Activated T-helper 1 cell treated with anti-CD3 and anti-CD28 coated beads, Interleukin-2, amount 50 U/mL, for 16 hours (primary cell): Measurements from ENCODE around the gene GPATCH4.
"Not testable (repeated sequence)": the region's sequence is repeated elsewhere in the genome, so short reads cannot be mapped to it uniquely, and the experiment has no call there.

Experiments used
- DNase-seq, 2 donors: peaks; one replicate each; pipeline ENCODE4 v3.0.0-alpha.2; 2020; ENCODE audit warnings: low read depth in 1 of 2, low spot score in 1 of 2

The GPATCH4 gene

GRCh38 chr1:156627313-156627880 lies 26.1 kb upstream of the GPATCH4 start:
- DNase-seq = no peak

- no peak for DNase-seq
These were observed 24.8 kb upstream of the GPATCH4 start for GRCh38 chr1:156626079-156626438.

- peak; percentile 45 to 46 for DNase-seq
These were observed 24.3 kb upstream of the GPATCH4 start for GRCh38 chr1:156625436-156626078.

DNA sequence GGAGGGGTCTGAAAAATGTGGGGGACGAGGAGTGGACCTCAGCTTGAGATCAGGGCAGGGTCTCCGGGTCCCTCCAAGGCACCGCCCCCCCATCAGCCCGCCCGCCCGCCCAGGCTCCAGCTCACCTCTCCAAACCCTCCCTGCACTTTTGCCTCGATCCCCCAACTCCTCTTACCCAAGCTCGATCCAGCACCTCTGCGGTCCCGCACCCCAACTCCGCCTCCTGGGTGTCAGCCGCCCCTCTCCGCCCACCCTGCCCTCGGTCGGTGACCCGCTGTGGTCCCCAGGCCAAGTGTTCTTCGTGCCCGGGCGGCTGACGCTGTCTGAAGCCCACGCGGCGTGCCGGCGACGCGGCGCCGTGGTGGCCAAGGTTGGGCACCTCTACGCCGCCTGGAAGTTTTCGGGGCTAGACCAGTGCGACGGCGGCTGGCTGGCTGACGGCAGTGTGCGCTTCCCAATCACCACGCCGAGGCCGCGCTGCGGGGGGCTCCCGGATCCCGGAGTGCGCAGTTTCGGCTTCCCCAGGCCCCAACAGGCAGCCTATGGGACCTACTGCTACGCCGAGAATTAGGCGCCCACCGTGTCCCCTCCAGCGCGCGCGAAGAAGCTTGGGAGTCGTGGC lies 23.6 kb upstream of the GPATCH4 start:
- DNase-seq = no peak

DNA sequence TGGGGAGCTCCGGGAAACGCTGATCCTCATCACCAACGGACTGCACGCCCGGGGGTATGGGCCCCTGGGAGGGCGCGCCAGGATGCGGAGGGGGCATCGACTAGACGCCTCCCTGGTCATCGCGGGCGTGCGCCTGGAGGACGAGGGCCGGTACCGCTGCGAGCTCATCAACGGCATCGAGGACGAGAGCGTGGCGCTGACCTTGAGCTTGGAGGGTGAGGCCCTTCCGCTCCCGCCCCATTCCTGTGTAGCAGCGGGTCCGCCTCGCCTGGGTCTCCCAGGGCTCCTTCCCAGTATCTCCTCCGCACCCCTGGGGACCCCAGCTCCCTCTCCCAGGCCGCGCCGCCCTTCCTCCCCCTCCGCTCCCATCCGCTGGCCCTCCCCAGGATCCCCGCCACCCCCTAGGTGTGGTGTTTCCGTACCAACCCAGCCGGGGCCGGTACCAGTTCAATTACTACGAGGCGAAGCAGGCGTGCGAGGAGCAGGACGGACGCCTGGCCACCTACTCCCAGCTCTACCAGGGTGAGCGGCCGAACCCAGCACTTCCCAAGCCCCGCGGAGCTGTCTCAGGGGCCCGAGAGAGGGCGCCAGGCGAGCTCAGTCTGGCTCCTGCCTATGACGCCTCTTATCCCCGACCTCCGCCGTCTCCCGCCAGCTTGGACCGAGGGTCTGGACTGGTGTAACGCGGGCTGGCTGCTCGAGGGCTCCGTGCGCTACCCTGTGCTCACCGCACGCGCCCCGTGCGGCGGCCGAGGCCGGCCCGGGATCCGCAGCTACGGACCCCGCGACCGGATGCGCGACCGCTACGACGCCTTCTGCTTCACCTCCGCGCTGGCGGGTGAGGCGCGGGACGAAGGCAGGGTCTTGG lies 22.9 kb upstream of the GPATCH4 start:
- DNase-seq = no peak

DNA sequence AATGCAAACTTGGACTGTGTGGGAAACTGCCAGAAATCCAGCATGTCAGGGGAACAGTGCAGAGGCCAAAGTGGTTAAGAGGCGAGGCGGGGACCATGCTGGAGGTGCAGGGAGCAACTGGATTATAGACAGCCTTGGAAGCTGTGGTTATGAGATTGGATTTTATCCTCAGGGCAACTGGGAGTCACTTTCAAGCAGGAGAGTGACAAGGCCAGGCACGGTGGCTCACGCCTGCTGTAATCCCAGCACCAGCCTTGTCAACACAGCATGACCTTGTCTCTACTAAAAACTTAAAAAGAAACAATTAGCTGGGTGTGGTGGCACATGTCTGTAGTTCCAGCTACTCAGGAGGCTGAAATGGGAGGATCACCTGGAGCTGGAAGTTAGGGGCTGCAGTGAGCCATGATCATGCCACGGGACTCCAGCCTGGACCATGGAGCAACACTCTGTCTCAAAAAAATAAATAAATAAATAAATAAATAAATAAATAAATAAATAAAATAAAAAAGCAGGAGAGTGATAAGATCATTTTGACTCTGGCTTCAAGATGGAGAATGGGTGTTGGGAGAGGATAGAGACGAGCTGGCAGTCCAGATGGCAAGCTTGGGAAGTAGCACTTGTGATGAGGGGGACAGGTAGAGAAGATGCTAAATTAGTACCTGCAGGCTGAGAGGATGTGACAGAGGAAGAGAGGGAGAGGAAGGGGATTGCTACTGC lies 21.5 kb upstream of the GPATCH4 start:
- no peak for DNase-seq

GRCh38 chr1:156619582-156619955 lies 18.3 kb upstream of the GPATCH4 start:
- no peak for DNase-seq

- DNase-seq = no peak
These were observed 17.7 kb upstream of the GPATCH4 start, which contains the start of gene HAPLN2 for GRCh38 chr1:156618853-156619581. HAPLN2 (plus strand) TSS chr1:156619415; CDS start chr1:156623491, 4,076 bp downstream.

GRCh38 chr1:156616463-156616862 lies 15.2 kb upstream of the GPATCH4 start:
- DNase-seq = no peak

DNA sequence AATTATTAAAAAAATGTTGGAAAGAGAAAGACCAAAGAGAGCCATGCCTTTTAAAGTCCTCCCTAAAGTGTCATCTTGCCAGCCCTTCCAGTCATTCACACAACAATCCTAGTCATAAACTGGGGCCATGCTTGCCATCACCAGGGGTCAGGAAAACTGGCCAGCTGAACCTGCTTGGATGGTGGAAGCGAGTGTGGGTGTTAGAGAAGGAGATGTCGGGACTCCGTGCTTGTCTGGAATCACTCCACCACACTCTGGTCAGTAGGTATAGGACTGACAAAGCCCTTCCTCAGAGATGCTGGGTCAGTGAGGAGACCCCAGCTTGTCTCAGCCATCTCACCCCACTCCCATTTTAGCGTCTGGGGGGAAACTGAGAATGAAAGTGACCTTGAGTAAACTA lies 14.7 kb upstream of the GPATCH4 start:
- no peak for DNase-seq

DNA sequence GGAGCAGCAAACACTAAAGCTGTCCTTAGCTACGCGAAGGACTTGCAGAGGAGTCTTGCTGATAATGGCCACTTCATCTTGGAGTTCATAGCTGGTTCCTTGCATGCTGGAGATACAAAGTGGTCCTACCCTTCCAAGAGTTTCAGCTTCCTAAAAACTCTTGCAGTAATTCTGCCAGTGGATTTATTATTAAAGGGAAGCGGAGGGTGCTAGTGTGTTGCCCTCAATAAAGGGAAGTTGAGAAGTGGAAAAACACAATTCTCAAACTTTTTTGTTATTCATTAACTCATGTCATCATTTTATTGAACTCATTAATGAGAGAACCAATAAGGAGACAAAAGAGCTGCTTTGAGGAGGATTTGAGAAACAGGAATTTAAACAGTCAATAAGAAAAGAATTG lies 11.4 kb upstream of the GPATCH4 start:
- DNase-seq = no peak

DNA sequence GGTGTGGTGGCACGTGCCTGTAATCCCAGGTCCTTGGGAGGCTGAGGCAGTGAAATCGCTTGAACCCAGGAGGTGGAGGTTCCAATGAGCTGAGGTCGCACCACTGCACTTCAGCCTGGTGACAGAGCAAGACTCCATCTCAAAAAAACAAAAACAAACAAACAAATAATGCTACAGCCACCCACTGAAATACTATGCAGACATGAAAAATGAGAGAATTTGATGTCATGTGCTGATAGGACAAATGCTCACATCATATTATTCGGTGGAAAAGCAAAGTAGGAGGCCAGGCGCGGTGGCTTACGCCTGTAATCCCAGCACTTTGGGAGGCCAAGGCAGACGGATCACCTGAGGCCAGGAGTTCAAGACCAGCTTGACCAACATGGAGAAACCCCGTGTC lies 8.8 kb upstream of the GPATCH4 start:
- not testable (repeated sequence) for DNase-seq

GRCh38 chr1:156608981-156609380 lies 7.7 kb upstream of the GPATCH4 start:
- DNase-seq = peak in 1 of 2 donors; percentile 35

- DNase-seq = peak in 1 of 2 donors; percentile 39
These were observed 6.9 kb upstream of the GPATCH4 start for GRCh38 chr1:156608036-156608674.

DNA sequence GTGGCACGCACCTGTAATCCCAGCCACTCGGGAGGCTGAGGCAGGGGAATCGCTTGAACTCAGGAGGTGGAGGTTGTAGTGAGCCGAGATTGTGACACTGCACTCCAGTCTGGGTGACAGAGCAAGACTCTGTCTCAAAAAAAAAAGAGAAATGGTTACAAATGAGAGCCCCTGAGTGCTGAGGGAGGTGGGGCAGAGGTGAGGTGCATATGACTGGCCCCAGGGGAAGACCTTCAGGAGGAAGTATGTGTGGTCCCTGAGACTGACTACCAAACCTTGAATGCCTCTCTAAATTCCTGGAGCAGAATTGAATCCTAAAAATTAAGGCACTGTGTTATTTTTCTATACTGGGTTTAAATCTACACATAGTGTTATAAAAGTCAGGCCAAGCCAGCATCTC lies 6.1 kb upstream of the GPATCH4 start:
- not testable (repeated sequence) for DNase-seq

GRCh38 chr1:156602557-156602993 lies 1.3 kb upstream of the GPATCH4 start:
- no peak for DNase-seq

GRCh38 chr1:156601892-156602291 lies 613 bp upstream of the GPATCH4 start:
- no peak for DNase-seq

- no peak for DNase-seq
These were observed 552 bp downstream of the GPATCH4 start for GRCh38 chr1:156600733-156601121.

DNA sequence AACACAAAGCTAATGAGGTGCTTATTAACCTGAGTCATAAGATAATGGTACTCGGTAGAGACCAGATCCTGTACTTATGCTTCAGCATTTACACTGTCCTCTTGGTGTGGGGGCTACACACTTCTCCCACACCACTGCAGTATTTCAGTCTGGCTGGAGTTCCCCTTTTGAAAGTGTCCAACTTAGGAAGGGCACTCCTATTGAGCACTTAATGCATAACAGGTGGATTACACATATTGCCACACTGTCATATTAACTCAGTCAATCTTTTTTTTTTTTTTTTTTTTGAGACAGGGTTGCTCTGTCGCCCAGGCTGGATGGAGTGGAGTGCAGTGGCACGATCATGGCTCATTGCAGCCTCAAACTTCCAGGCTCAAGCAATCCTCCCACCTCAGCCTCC lies 1.5 kb downstream of the GPATCH4 start:
- DNase-seq = no peak
